Neuronal stem cell (in vitro differentiated cells): ENCODE data around the gene BPHL.

Experiments
- DNase-seq: peaks from one replicate; pipeline ENCODE4 v3.0.0-alpha.2; 2013; ENCODE audit warnings: low spot score
- H2AFZ ChIP-seq: one replicate; pipeline ENCODE4 v1.6.1; 2013; ENCODE audit warnings: mild to moderate bottlenecking, low read length, inconsistent platforms
- H2AK5ac ChIP-seq: 2 replicates; pipeline ENCODE4 v1.6.1; 2013; ENCODE audit warnings: low read depth, mild to moderate bottlenecking, inconsistent platforms, low read length, moderate library complexity, mixed read lengths
- H2BK120ac ChIP-seq: 2 replicates; pipeline ENCODE4 v1.6.1; 2013; ENCODE audit warnings: low read depth, mild to moderate bottlenecking, inconsistent platforms, low read length, moderate library complexity, mixed read lengths
- H2BK12ac ChIP-seq: one replicate; pipeline ENCODE4 v1.6.1; 2013; ENCODE audit warnings: low read length, inconsistent platforms
- H2BK15ac ChIP-seq: 2 replicates; pipeline ENCODE4 v1.6.1; 2013; ENCODE audit warnings: mild to moderate bottlenecking, low read length, inconsistent platforms, mixed read lengths
- H2BK5ac ChIP-seq: one replicate; pipeline ENCODE4 v1.6.1; 2013; ENCODE audit warnings: inconsistent platforms, mild to moderate bottlenecking, low read length, moderate library complexity
- H3K14ac ChIP-seq: one replicate; pipeline ENCODE4 v1.6.1; 2013; ENCODE audit warnings: low read length, inconsistent platforms
- H3K18ac ChIP-seq: 2 replicates; pipeline ENCODE4 v1.6.1; 2013; ENCODE audit warnings: low read length, inconsistent platforms
- H3K23ac ChIP-seq: 2 replicates; pipeline ENCODE4 v1.6.1; 2013; ENCODE audit warnings: low read depth, mild to moderate bottlenecking, mixed read lengths, low read length, inconsistent platforms; ENCODE audit not compliant: poor library complexity
- H3K27ac ChIP-seq: replicated peaks from 3 replicates; pipeline ENCODE4 v1.5.1; 2013; ENCODE audit warnings: low read length, inconsistent platforms
- H3K27me3 ChIP-seq, 3 experiments: 2 replicates each; pipeline ENCODE4 v1.6.1; 2013; ENCODE audit warnings: low read length in 3 of 3, mild to moderate bottlenecking in 2 of 3, inconsistent platforms in 1 of 3, low read depth in 1 of 3, mixed read lengths in 1 of 3, moderate library complexity in 1 of 3; ENCODE audit not compliant: control insufficient read depth in 3 of 3, insufficient read depth in 3 of 3
- H3K36me3 ChIP-seq, 2 donors: replicated peaks in 1 of 2; 2 replicates each; pipeline ENCODE4 v1.6.1; 2013; ENCODE audit warnings: low read length in 2 of 2; ENCODE audit not compliant: control insufficient read depth in 2 of 2, insufficient read depth in 2 of 2
- H3K4ac ChIP-seq: 2 replicates; pipeline ENCODE4 v1.6.1; 2013; ENCODE audit warnings: inconsistent platforms, mild to moderate bottlenecking, low read length, moderate library complexity
- H3K4me1 ChIP-seq, 2 donors: 1 replicate in 1 of 2; 2 replicates in 1 of 2; pipeline ENCODE4 v1.6.1; 2013; ENCODE audit warnings: low read length in 2 of 2, low read depth in 1 of 2; ENCODE audit not compliant: control insufficient read depth in 2 of 2, insufficient read depth in 1 of 2
- H3K4me2 ChIP-seq: one replicate; pipeline ENCODE4 v1.6.1; 2013; ENCODE audit warnings: mild to moderate bottlenecking, low read length, inconsistent platforms; ENCODE audit not compliant: insufficient read depth, poor library complexity, severe bottlenecking
- H3K4me3 ChIP-seq, 2 donors: 2 replicates each; pipeline ENCODE4 v1.5.1; 2013; ENCODE audit warnings: low read length in 2 of 2, mild to moderate bottlenecking in 2 of 2, inconsistent platforms in 1 of 2, moderate library complexity in 1 of 2
- H3K79me1 ChIP-seq: one replicate; pipeline ENCODE4 v1.6.1; 2013; ENCODE audit warnings: low read depth, mild to moderate bottlenecking, inconsistent platforms, low read length, moderate library complexity
- H3K9ac ChIP-seq: one replicate; pipeline ENCODE4 v1.6.1; 2013; ENCODE audit warnings: mild to moderate bottlenecking, low read depth, low read length, inconsistent platforms; ENCODE audit not compliant: poor library complexity
- H3K9me3 ChIP-seq, 2 donors: replicated peaks in 1 of 2; 2 replicates each; pipeline versions ENCODE3 to v1.6.1; 2013; ENCODE audit warnings: low read length in 2 of 2, mild to moderate bottlenecking in 2 of 2, inconsistent platforms in 1 of 2, low read depth in 1 of 2, mixed read lengths in 1 of 2, moderate library complexity in 1 of 2; ENCODE audit not compliant: control insufficient read depth in 2 of 2, insufficient read depth in 1 of 2
- H4K8ac ChIP-seq: one replicate; pipeline ENCODE4 v1.6.1; 2013; ENCODE audit warnings: low read depth, mild to moderate bottlenecking, inconsistent platforms, low read length, moderate library complexity
- H4K91ac ChIP-seq: one replicate; pipeline ENCODE4 v1.6.1; 2013; ENCODE audit warnings: low read length, low read depth, mild to moderate bottlenecking, inconsistent platforms; ENCODE audit not compliant: poor library complexity
- WGBS, 2 donors: extraction: QIAGEN DNeasy Blood & Tissue Kit; methylation state at CpG; one replicate each; pipeline ENCODE4 v1.1.7; 2013; ENCODE audit warnings: missing lambda C conversion rate in 2 of 2, mixed read lengths in 1 of 2; ENCODE audit not compliant: insufficient read length in 2 of 2, insufficient replicate concordance in 1 of 2; ENCODE audit errors: extremely low coverage in 2 of 2; 5-methylcytosine and 5-hydroxymethylcytosine counted together

Gene BPHL

GRCh38 chr6:3190779-3191178, 72.3 kb downstream of the BPHL start:
- H3K9ac ChIP-seq: peak overlapping the region; percentile 0
- H3K4me3 ChIP-seq: no peak overlapping the region
- no peak overlapping the region for H3K23ac ChIP-seq
- H3K27me3 ChIP-seq: no peaks in the 10 kb centered on the region
- no peak overlapping the region for H3K4me2 ChIP-seq
- no peak overlapping the region for H2AFZ ChIP-seq
- no peak overlapping the region for H3K27ac ChIP-seq
- no peak overlapping the region for H2BK12ac ChIP-seq
- no peak overlapping the region for H3K14ac ChIP-seq
- H3K79me1 ChIP-seq: no peaks in the 10 kb centered on the region
- no peak overlapping the region for H2AK5ac ChIP-seq
- peaks cover 2 to 12% of the 10 kb centered on the region in 2 donors for H3K9me3 ChIP-seq
- no peak overlapping the region for H3K4ac ChIP-seq
- no peak overlapping the region for H2BK5ac ChIP-seq
- no peak overlapping the region for H4K8ac ChIP-seq
- H3K4me1 ChIP-seq: peaks cover 14 to 23% of the 10 kb centered on the region in 2 donors
- DNase-seq: no peak
- H2BK15ac ChIP-seq: no peak overlapping the region
- no peak overlapping the region for H3K18ac ChIP-seq
- H3K36me3 ChIP-seq: peaks cover 0 to 39% of the 10 kb centered on the region in 2 donors
- WGBS, 2 donors: no CpG with 5 or more reads among the region's 5 CpGs
- H4K91ac ChIP-seq: no peak overlapping the region
- H2BK120ac ChIP-seq: no peak overlapping the region

- H4K91ac ChIP-seq: no peak overlapping the region
- WGBS, 2 donors: no CpG with 5 or more reads among the region's 23 CpGs
- no peak overlapping the region for H2BK5ac ChIP-seq
- H3K79me1 ChIP-seq: no peaks in the 10 kb centered on the region
- H3K18ac ChIP-seq: peak overlapping the region; percentile 95
- H2BK120ac ChIP-seq: no peak overlapping the region
- peak overlapping the region; percentile 66 for H2AFZ ChIP-seq
- H3K23ac ChIP-seq: no peak overlapping the region
- peak overlapping the region; percentile 64 for H3K9ac ChIP-seq
- no peak overlapping the region for H2BK12ac ChIP-seq
- peaks cover 0 to 31% of the 10 kb centered on the region in 2 donors for H3K36me3 ChIP-seq
- DNase-seq: no peak
- H2BK15ac ChIP-seq: peak overlapping the region; percentile 52
- no peak overlapping the region for H4K8ac ChIP-seq
- H3K14ac ChIP-seq: no peak overlapping the region
- no peak overlapping the region for H3K27ac ChIP-seq
- no peak overlapping the region for H2AK5ac ChIP-seq
- H3K27me3 ChIP-seq: no peaks in the 10 kb centered on the region
- H3K4me2 ChIP-seq: no peak overlapping the region
- H3K4me1 ChIP-seq: peaks cover 20 to 25% of the 10 kb centered on the region in 2 donors
- H3K4ac ChIP-seq: no peak overlapping the region
- H3K9me3 ChIP-seq: peaks cover 2 to 10% of the 10 kb centered on the region in 2 donors
- H3K4me3 ChIP-seq: no peak overlapping the region
Measured at GRCh38 chr6:3193102-3193849, 74.8 kb downstream of the BPHL start.

GRCh38 chr6:3194535-3195419, 76.3 kb downstream of the BPHL start:
- H2BK5ac ChIP-seq: peak overlapping the region; percentile 46
- peaks cover 5 to 10% of the 10 kb centered on the region in 2 donors for H3K9me3 ChIP-seq
- peaks cover 0 to 16% of the 10 kb centered on the region in 2 donors for H3K36me3 ChIP-seq
- H3K4me1 ChIP-seq: peaks cover 20 to 25% of the 10 kb centered on the region in 2 donors
- no peak overlapping the region for H3K14ac ChIP-seq
- H3K4ac ChIP-seq: no peak overlapping the region
- H2AK5ac ChIP-seq: no peak overlapping the region
- peak overlapping the region; percentile 89 for H3K27ac ChIP-seq
- peak; percentile 59 for DNase-seq
- WGBS, 2 donors: no CpG with 5 or more reads among the region's 19 CpGs
- H2BK12ac ChIP-seq: no peak overlapping the region
- no peak overlapping the region for H3K23ac ChIP-seq
- no peak overlapping the region for H2BK15ac ChIP-seq
- H2AFZ ChIP-seq: peak overlapping the region; percentile 21
- no peak overlapping the region for H2BK120ac ChIP-seq
- H3K4me2 ChIP-seq: peak overlapping the region; percentile 2
- H3K27me3 ChIP-seq: no peaks in the 10 kb centered on the region
- peak overlapping the region; percentile 55 for H3K18ac ChIP-seq
- peak overlapping the region in 1 of 2 donors; percentile 60 for H3K4me3 ChIP-seq
- no peak overlapping the region for H4K91ac ChIP-seq
- no peak overlapping the region for H4K8ac ChIP-seq
- no peaks in the 10 kb centered on the region for H3K79me1 ChIP-seq
- H3K9ac ChIP-seq: no peak overlapping the region

GRCh38 chr6:3195420-3195694, 76.8 kb downstream of the BPHL start:
- no CpG with 5 or more reads among the region's 5 CpGs for WGBS, 2 donors
- H3K27ac ChIP-seq: peak overlapping the region; percentile 89

More at GRCh38 chr6:3195420-3195694, 76.8 kb downstream of the BPHL start:
- no peak overlapping the region for H3K14ac ChIP-seq
- no peak overlapping the region for H2BK12ac ChIP-seq
- peaks cover 20 to 25% of the 10 kb centered on the region in 2 donors for H3K4me1 ChIP-seq
- H3K23ac ChIP-seq: no peak overlapping the region
- peaks cover 0 to 10% of the 10 kb centered on the region in 2 donors for H3K36me3 ChIP-seq
- no peak overlapping the region for H4K8ac ChIP-seq
- no peaks in the 10 kb centered on the region for H3K27me3 ChIP-seq
- no peak for DNase-seq
- no peak overlapping the region for H2BK5ac ChIP-seq
- no peak overlapping the region for H3K9ac ChIP-seq
- peaks cover 5 to 9% of the 10 kb centered on the region in 2 donors for H3K9me3 ChIP-seq
- H3K18ac ChIP-seq: no peak overlapping the region
- H3K4me2 ChIP-seq: no peak overlapping the region
- peak overlapping the region; percentile 21 for H2AFZ ChIP-seq
- H3K79me1 ChIP-seq: no peaks in the 10 kb centered on the region
- no peak overlapping the region for H4K91ac ChIP-seq
- H3K4me3 ChIP-seq: peak overlapping the region in 1 of 2 donors; percentile 60
- no peak overlapping the region for H3K4ac ChIP-seq
- H2AK5ac ChIP-seq: no peak overlapping the region
- no peak overlapping the region for H2BK15ac ChIP-seq
- no peak overlapping the region for H2BK120ac ChIP-seq
